ENCODE measurements around the gene ERC2. TPM values are rescaled to one million over a fixed set of nuclear protein-coding genes. Genes with fewer than 3 reads are reported as not detected.

The ERC2 gene
- total and polyA plus RNA-seq, 2 donors (not counting 3 experiments of a cell fraction or from before 2014, with no cell fraction given), result 5.6 to 15.5 TPM

DNA sequence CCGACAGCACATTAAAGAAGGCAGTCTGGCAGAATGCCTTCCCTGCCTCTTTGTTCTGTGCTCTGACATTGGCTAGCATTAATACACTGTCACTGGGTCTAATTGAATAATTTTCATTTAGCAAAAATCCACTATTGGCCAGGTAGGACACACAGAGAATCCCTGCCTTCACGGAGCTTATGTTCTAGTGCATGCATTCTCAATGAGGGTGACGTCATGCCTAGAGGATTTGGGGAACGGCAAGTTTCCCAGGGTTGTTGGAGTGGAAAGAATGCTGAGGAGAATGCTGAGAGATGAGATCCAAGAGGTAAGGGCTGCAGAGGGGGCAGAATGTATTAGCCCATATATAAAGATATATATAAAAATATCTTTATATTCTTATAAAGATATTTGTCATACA, 284.7 kb downstream of the ERC2 start:
- Histone ChIP-seq H3K27me3 (ENCODE audit: control insufficient read depth in 2 of 2, insufficient read depth in 2 of 2, low read length in 2 of 2) (no peaks in the 10 kb centered on the region), H4K20me1 (replicated peaks; ENCODE audit: control insufficient read depth, extremely low read depth, insufficient read depth, low read length) (no peaks in the 10 kb centered on the region), H3K36me3 (ENCODE audit: control insufficient read depth in 2 of 2, extremely low read depth in 1 of 2, insufficient read depth in 2 of 2, low read length in 2 of 2) (no peaks in the 10 kb centered on the region), H3K4me3 (replicated peaks in 1 of 3; ENCODE audit: insufficient read depth in 1 of 3, low read depth in 1 of 3, low read length in 3 of 3) (no peak overlapping the region), H3K4me1 (ENCODE audit: control insufficient read depth, extremely low read depth, insufficient read depth, low read length) (no peaks in the 10 kb centered on the region), H3K27ac (ENCODE audit: insufficient read depth, low read depth, low read length) (no peak overlapping the region), H3K9me3 (replicated peaks; ENCODE audit: control insufficient read depth, insufficient read depth, low read length) (no peaks in the 10 kb centered on the region), H3K9ac (replicated peaks; ENCODE audit: extremely low read depth, insufficient read depth, low read length) (no peak overlapping the region), H3K4me2 (ENCODE audit: insufficient read depth, low read length) (no peak overlapping the region), H3K79me2 (ENCODE audit: control insufficient read depth, insufficient read depth, low read length) (no peaks in the 10 kb centered on the region), H3K9me1 (replicated peaks; ENCODE audit: control insufficient read depth, extremely low read depth, insufficient read depth, low read length) (no peaks in the 10 kb centered on the region), H2AFZ (ENCODE audit: low read depth, low read length) (no peak overlapping the region)
- TF ChIP-seq GATA2 (IDR thresholded peaks at IDR 0.05; ENCODE audit: insufficient read depth, insufficient read length, low read depth, low read length) (no peak), JUN (IDR thresholded peaks at IDR 0.05; ENCODE audit: borderline replicate concordance, insufficient read depth, insufficient read length, low read depth) (no peak), FOS (IDR thresholded peaks at IDR 0.05; ENCODE audit: borderline replicate concordance, insufficient read depth, low read length) (no peak), POLR2A (IDR thresholded peaks at IDR 0.05; ENCODE audit: low read depth, low read length) (no peak), EZH2 (IDR thresholded peaks at IDR 0.05; ENCODE audit: borderline replicate concordance, low read depth, low read length, severe bottlenecking) (no peak)
- TF ChIP-seq, protein P1, sequence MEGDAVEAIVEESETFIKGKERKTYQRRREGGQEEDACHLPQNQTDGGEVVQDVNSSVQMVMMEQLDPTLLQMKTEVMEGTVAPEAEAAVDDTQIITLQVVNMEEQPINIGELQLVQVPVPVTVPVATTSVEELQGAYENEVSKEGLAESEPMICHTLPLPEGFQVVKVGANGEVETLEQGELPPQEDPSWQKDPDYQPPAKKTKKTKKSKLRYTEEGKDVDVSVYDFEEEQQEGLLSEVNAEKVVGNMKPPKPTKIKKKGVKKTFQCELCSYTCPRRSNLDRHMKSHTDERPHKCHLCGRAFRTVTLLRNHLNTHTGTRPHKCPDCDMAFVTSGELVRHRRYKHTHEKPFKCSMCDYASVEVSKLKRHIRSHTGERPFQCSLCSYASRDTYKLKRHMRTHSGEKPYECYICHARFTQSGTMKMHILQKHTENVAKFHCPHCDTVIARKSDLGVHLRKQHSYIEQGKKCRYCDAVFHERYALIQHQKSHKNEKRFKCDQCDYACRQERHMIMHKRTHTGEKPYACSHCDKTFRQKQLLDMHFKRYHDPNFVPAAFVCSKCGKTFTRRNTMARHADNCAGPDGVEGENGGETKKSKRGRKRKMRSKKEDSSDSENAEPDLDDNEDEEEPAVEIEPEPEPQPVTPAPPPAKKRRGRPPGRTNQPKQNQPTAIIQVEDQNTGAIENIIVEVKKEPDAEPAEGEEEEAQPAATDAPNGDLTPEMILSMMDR (IDR thresholded peaks at IDR 0.05; ENCODE audit: extremely low read depth in 1 of 2, insufficient read depth in 1 of 2, low read depth in 1 of 2, low read length in 2 of 2), result no peak
- TF ChIP-seq, protein P2, sequence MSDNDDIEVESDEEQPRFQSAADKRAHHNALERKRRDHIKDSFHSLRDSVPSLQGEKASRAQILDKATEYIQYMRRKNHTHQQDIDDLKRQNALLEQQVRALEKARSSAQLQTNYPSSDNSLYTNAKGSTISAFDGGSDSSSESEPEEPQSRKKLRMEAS (IDR thresholded peaks at IDR 0.05; ENCODE audit: insufficient read depth, insufficient read length), result no peak
- DNase-seq (ENCODE audit: low read depth, low spot score) (no peak), FAIRE-seq (no peak)
- dilution Hi-C loops (cut with MboI; ENCODE audit: extremely low pct_ligation_motif_present, low sequenced_read_pairs) (no loop called here), intact Hi-C loops (cut with micrococcal nuclease) (no loop called here)
- ChIA-PET CTCF (no interaction called here), POLR2A (no interaction called here)
- BruUV-seq (replicated peaks), result no TSS peak
